ENCODE data around the gene LAMB2.

The LAMB2 gene

GRCh38 chr3:49120096-49120437 lies 12.8 kb downstream of the LAMB2 start:
- DNase-seq = no peak

GRCh38 chr3:49119439-49119838 lies 13.4 kb downstream of the LAMB2 start:
- DNase-seq = no peak

- no peak for DNase-seq
Measured at GRCh38 chr3:49119036-49119435, 13.8 kb downstream of the LAMB2 start.

- DNase-seq = no peak
Measured at GRCh38 chr3:49112262-49112661, 20.6 kb downstream of the LAMB2 start.

GRCh38 chr3:49111347-49111746 lies 21.5 kb downstream of the LAMB2 start:
- DNase-seq = no peak

- no peak for DNase-seq
Measured at GRCh38 chr3:49110780-49111179, 22.1 kb downstream of the LAMB2 start.

GRCh38 chr3:49108346-49108745 lies 24.5 kb downstream of the LAMB2 start:
- DNase-seq = no peak

- DNase-seq = peak; percentile 41
Measured at GRCh38 chr3:49104427-49105291, 28.2 kb downstream of the LAMB2 start, which contains the start of gene QARS1. QARS1 (minus strand) TSS chr3:49104757; CDS start chr3:49104733, 24 bp downstream.

GRCh38 chr3:49104052-49104426 lies 28.8 kb downstream of the LAMB2 start:
- DNase-seq = no peak

- no peak for DNase-seq
Measured at GRCh38 chr3:49100046-49100615, 32.7 kb downstream of the LAMB2 start.

GRCh38 chr3:49098910-49099630 lies 33.8 kb downstream of the LAMB2 start:
- DNase-seq = no peak

GRCh38 chr3:49098429-49098828 lies 34.4 kb downstream of the LAMB2 start:
- DNase-seq = no peak

GRCh38 chr3:49093853-49094767 lies 38.7 kb downstream of the LAMB2 start, which contains the start of gene QRICH1:
QRICH1 (minus strand) TSS chr3:49094071; CDS start chr3:49077017, 17,054 bp downstream.
- peak; percentile 79 for DNase-seq

- DNase-seq = peak; percentile 11
Measured at GRCh38 chr3:49092938-49093852, 39.7 kb downstream of the LAMB2 start.

GRCh38 chr3:49081429-49081828 lies 51.4 kb downstream of the LAMB2 start:
- DNase-seq = no peak

- DNase-seq = no peak
Measured at GRCh38 chr3:49079270-49079669, 53.6 kb downstream of the LAMB2 start.

GRCh38 chr3:49076646-49077045 lies 56.2 kb downstream of the LAMB2 start:
- DNase-seq = no peak

GRCh38 chr3:49076116-49076515 lies 56.7 kb downstream of the LAMB2 start:
- DNase-seq = no peak
